ENCODE results near the gene MTO1.
"Not testable (repeated sequence)": the region's sequence is repeated elsewhere in the genome, so short reads cannot be mapped to it uniquely, and the experiment has no call there.

The MTO1 gene

GRCh38 chr6:73525546-73526330, 64.2 kb downstream of the MTO1 start:
- DNase-seq: no peak

GRCh38 chr6:73528897-73529296, 67.4 kb downstream of the MTO1 start:
- DNase-seq: no peak

GRCh38 chr6:73532293-73532692, 70.8 kb downstream of the MTO1 start:
- no peak for DNase-seq

GRCh38 chr6:73534628-73535027, 73.1 kb downstream of the MTO1 start:
- DNase-seq: no peak

GRCh38 chr6:73537677-73538076, 76.1 kb downstream of the MTO1 start:
- no peak for DNase-seq

DNA sequence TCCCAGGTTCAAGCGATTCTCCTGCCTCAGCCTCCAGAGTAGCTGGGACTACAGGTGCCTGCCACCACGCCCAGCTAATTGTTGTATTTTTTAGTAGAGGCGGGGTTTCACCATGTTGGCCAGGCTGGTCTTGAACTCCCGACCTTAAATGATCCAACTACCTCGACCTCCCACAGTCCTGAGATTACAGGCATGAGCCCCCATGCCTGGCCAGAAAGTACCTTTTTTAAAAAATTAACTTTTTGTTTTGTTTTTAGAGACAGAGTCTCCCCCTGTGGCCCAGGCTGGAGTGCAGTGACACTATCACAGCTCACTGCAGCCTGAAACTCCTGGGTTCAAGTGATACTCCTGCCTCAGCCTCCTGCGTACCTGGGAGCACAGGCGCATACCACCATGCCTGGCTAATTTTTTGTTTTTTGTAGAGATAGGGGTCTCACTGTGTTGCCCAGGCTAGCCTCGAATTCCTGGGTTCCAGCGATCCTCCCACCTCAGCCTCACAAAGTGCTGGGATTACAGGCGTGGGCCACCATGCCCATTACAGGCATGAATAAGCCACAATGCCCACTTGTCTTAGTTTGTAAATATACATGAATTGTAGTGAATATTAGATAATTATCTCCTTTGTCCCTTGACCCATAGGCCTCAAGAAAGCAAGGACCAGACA, 76.7 kb downstream of the MTO1 start:
- DNase-seq: no peak

DNA sequence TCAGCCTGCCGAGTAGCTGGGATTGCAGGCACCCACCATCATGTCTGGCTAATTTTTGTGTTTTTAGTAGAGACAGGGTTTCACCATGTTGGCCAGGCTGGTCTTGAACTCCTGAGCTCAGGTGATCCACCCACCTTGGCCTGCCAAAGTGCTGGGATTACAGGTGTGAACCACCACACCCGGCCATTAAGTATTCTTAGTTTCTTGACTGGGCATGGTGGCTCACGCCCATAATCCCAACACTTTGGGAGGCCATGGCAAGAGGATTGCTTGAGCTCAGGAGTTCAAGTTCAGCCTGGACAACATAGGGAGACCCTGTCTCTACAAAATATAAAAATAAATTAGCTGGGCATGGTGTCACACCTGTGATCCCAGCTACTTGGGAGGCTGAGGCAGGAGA, 80.9 kb downstream of the MTO1 start:
- DNase-seq: not testable (repeated sequence)

DNA sequence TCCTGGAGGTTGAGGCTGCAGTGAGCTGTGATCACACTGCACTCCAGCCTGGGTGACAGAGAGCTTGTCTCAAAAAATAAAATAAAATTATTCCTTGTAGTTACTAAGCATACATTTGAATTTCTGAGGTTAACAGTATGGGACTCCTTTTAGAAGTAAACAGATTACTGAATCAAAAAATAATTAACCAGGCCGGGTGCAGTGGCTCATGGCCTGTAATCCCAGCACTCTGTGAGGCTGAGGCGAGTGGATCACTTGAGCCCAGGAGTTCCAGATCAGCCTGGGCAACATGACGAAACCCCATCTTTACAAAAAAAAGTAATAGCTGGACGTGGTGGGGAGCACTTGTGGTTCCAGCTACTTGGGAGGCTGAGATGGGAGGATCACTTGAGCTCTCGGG, 81.4 kb downstream of the MTO1 start:
- DNase-seq: no peak

DNA sequence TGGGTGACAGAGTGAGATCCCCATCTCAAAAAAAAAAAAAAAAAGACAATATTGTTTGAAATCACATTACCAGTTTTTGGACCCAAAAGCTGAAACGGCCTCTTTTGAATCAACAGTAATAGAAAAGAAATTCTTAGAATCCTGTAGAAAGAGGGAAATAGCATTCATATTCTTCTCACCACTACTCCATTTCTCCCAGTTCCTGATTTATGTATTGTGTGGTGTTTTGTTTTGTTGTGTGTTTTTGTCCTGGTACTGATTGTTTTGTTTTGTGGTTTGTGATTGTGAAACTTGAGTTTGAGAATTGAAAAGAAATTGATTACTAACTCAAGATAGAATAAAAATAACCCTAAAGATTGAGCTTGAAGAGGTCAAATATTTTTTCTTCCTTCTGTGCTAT, 85.5 kb downstream of the MTO1 start:
- no peak for DNase-seq

DNA sequence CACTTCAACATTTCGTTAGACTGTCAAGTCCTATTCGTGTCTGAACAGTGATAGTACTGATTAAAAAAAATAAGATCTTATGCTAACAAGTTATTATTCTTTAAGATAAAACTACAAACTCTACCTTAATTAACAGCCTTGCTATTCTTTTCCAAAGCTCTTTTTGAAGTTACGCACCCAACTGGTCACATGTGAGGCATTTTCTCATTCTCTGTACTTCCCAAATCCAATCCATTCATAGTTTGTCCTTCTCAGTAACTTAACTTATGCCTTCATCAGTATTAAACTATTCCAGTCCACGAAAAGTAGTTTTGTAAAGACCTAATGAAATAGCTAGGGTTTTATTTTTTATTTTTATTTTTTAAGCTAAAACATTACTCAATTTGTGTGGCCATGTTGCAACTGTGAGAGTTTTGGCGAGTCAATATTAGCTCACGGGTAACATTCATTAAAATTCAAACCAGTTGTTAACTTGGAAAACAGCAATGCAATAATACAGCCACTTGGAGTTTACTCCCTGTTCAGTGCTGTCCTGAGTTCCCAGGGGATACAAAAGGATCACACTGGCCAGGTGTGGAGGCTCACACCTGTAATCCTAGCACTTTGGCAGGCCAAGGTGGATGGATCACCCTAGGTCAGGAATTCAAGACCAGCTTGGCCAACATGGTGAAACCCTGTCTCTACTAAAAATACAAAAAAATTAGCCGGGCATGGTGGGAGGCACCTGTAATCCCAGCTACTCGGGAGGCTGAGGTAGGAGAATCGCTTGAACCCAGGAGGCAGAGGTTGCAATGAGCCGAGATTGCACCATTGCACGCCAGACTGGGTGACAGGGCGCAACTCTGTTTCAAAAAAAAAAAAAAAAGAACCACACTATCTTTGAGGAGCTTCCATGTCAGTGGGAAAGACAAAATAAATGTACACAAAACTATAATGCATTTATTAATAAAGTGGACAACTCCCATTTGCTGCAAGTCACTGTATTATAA, 87.2 kb downstream of the MTO1 start:
- DNase-seq: no peak

DNA sequence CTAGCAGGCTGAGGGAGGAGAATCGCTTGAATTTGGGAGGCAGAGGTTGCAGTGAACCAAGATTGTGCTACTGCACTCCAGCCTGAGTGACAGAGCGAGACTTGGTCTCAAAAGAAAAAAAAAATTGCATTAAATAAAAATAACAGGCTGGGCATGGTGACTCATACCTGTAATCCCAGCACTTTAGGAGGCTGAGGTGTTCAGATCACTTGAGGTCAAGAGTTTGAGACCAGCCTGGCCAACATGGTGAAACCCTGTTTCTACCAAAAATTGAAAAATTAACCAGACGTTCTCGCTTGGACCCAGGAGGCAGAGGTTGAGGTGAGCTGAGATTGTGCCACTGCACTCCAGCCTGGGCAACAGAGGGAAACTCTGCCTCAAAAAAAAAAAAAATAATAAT, 89.6 kb downstream of the MTO1 start:
- not testable (repeated sequence) for DNase-seq

DNA sequence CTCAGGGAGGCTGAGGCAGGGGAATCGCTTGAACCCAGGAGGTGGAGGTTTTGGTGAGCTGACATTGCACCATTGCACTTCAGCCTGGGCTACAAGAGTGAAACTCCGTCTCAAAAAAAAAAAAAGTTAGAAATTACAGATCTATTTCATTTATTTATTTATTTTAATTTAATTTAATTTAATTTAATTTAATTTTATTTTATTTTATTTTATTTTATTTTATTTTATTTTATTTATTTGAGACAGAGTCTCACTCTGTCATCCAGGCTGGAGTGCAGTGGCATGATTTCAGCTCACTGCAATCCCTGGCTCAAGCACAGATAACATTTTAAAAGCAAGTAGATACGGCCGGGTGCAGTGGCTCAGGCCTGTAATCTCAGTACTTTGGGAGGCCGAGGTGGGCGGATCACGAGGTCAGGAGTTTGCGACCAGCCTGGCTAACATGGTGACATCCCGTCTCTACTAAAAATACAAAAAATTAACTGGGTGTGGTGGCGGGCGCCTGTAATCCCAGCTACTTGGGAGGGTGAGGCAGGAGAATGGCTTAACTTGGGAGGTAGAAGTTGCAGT, 93.9 kb downstream of the MTO1 start:
- DNase-seq: not testable (repeated sequence)

- no peak for DNase-seq
These were observed 95.3 kb downstream of the MTO1 start for GRCh38 chr6:73556836-73557235.
